K562 (cell line): Measurements from ENCODE around the gene BGLAP. TPM values are rescaled to one million over a fixed set of nuclear protein-coding genes. Genes with fewer than 3 reads are reported as not detected.

Experiments used
- ARID4B ChIP-seq: sonication (generic); formaldehyde crosslinking; IDR thresholded peaks from 2 replicates; pipeline ENCODE4 v1.8.0; 2022; ENCODE audit warnings: mild to moderate bottlenecking, missing genetic modification reagents
- CHCHD3 ChIP-seq: fragments of 250-450 bp; sonication (Bioruptor Pico); IDR thresholded peaks from 2 replicates; pipeline ENCODE4 v2.1.2; 2022; ENCODE audit warnings: mild to moderate bottlenecking
- FOXJ3 ChIP-seq: sonication (generic); formaldehyde crosslinking; IDR thresholded peaks from 2 replicates; pipeline ENCODE4 v1.4.0; 2020; ENCODE audit warnings: mild to moderate bottlenecking, missing genetic modification reagents
- ID3 ChIP-seq, 2 experiments: fragments of 250-450 bp in 1 of 2; fragments of 450-650 bp in 1 of 2; sonication (Bioruptor Pico) in 1 of 2; IDR thresholded peaks; 2 replicates each; pipeline versions ENCODE4 v1.6.1 to v1.8.0; 2016 to 2021; ENCODE audit warnings: mild to moderate bottlenecking in 2 of 2, moderate library complexity in 2 of 2, missing compliant biosample characterization in 1 of 2, missing genetic modification characterization in 1 of 2
- MIER1 ChIP-seq: fragments of 450-650 bp; IDR thresholded peaks from 2 replicates; pipeline ENCODE4 v1.6.1; 2016; ENCODE audit warnings: antibody characterized with exemption, mild to moderate bottlenecking, low read depth
- NBN ChIP-seq: fragments of 450-650 bp; IDR thresholded peaks from 2 replicates; pipeline ENCODE4 v1.6.1; 2016; ENCODE audit warnings: low read depth, mild to moderate bottlenecking
- NCOA1 ChIP-seq: fragments of 450-650 bp; IDR thresholded peaks from 2 replicates; pipeline ENCODE4 v1.6.1; 2016; ENCODE audit warnings: low read depth
- NFE2 ChIP-seq: IDR thresholded peaks from 2 replicates; pipeline ENCODE4 v1.6.1; 2014; ENCODE audit warnings: antibody characterized with exemption, low read depth
- NFE2L1 ChIP-seq: fragments of 450-650 bp; IDR thresholded peaks from 2 replicates; pipeline ENCODE4 v1.6.1; 2016; ENCODE audit warnings: missing genetic modification characterization, low read depth, mild to moderate bottlenecking, missing compliant biosample characterization, moderate library complexity, borderline replicate concordance
- RB1 ChIP-seq: fragments of 450-650 bp; IDR thresholded peaks from 2 replicates; pipeline ENCODE4 v1.6.1; 2017; ENCODE audit warnings: low read depth, mild to moderate bottlenecking
- SFPQ ChIP-seq: fragments of 200-400 bp; formaldehyde crosslinking; IDR thresholded peaks from 2 replicates; pipeline ENCODE4 v1.6.1; 2017; ENCODE audit warnings: mild to moderate bottlenecking, low read depth, low read length, moderate library complexity
- SLC30A9 ChIP-seq: fragments of 250-450 bp; sonication (Bioruptor Pico); IDR thresholded peaks from 2 replicates; pipeline ENCODE4 v1.8.0; 2022; ENCODE audit warnings: mild to moderate bottlenecking, moderate library complexity
- SPI1 ChIP-seq: IDR thresholded peaks from 2 replicates; pipeline ENCODE4 v1.6.1; 2011; ENCODE audit warnings: low read depth, low read length, control low read depth, borderline replicate concordance
- SRSF9 ChIP-seq: fragments of 200-400 bp; formaldehyde crosslinking; IDR thresholded peaks from 2 replicates; pipeline ENCODE4 v1.6.1; 2017; ENCODE audit warnings: low read depth, low read length, borderline replicate concordance
- TFAP4 ChIP-seq: sonication (generic); formaldehyde crosslinking; IDR thresholded peaks from 2 replicates; pipeline ENCODE4 v1.8.0; 2022; ENCODE audit warnings: missing genetic modification reagents, mild to moderate bottlenecking, moderate library complexity, borderline replicate concordance
- ZBTB7A ChIP-seq: IDR thresholded peaks from 2 replicates; pipeline ENCODE4 v1.6.1; 2011; ENCODE audit warnings: low read depth, mild to moderate bottlenecking, low read length, moderate library complexity, borderline replicate concordance; ENCODE audit not compliant: control insufficient read depth
- ZNF146 ChIP-seq: IDR thresholded peaks from one replicate; pipeline ENCODE4 v1.6.1; 2018; ENCODE audit warnings: missing compliant biosample characterization; ENCODE audit not compliant: unreplicated experiment
- ZNF174 ChIP-seq: fragments of 250-450 bp; sonication (Bioruptor Pico); IDR thresholded peaks from 2 replicates; pipeline ENCODE4 v1.4.0; 2020; ENCODE audit warnings: mild to moderate bottlenecking
- ZNF316 ChIP-seq: fragments of 450-650 bp; IDR thresholded peaks from 2 replicates; pipeline ENCODE4 v1.6.1; 2016
- ZNF324 ChIP-seq: fragments of 250-450 bp; sonication (Bioruptor Pico); IDR thresholded peaks from 2 replicates; pipeline ENCODE4 v1.4.0; 2020; ENCODE audit warnings: mild to moderate bottlenecking
- ZNF583 ChIP-seq: fragments of 250-450 bp; sonication (Bioruptor Pico); IDR thresholded peaks from 2 replicates; pipeline ENCODE4 v1.4.0; 2020
- ZNF644 ChIP-seq: fragments of 200-800 bp; sonication (Bioruptor generic); IDR thresholded peaks from 2 replicates; pipeline ENCODE4 v1.6.1; 2016; ENCODE audit warnings: low read depth, missing genetic modification characterization, missing compliant biosample characterization
- polyA plus RNA-seq, 8 experiments: library from polyadenylated mRNA; depleted of rRNA in 4 of 8; stranded (reverse) in 5 of 8; unstranded in 3 of 8; fragments of >200 nt; fragmentation: Nextera tagmentation in 2 of 8; fragmentation: Illumina TruSeq in 1 of 8; extraction: Ambion mirVana in 2 of 8; extraction: Trizol in 1 of 8; gene quantifications; 2 replicates each; pipeline versions ENCODE4 v1.2.1 to v1.2.3, GENCODE V29; 2011 to 2014; ENCODE audit warnings: inconsistent platforms in 1 of 8, missing spikeins in 1 of 8
- total RNA-seq, 7 experiments: library from RNA; depleted of rRNA in 6 of 7; stranded (reverse); fragments of >200 nt in 6 of 7; fragmentation: Illumina TruSeq in 2 of 7; extraction: Trizol in 2 of 7; gene quantifications; 2 replicates each; pipeline versions ENCODE4 v1.2.1 to v1.2.3, GENCODE V29; 2011 to 2021; ENCODE audit warnings: low replicate concordance in 1 of 7

BGLAP gene
- total and polyA plus RNA-seq, 9 of the 15 experiments (the other 6 are each of a cell fraction or from before 2014, with no cell fraction given): 0.15 to 1.4 (median 0.28) TPM; not detected in 3

- TF ChIP-seq SPI1 (no peak), TFAP4 (0 out of 2 replicates have a peak, but pooled peaks have one; percentile 16), SLC30A9 (CRISPR knock-in tag) (no peak), ZNF174 (CRISPR knock-in tag) (no peak), ZNF146 (CRISPR knock-in tag) (no peak), NFE2 (peak; percentile 94), SRSF9 (no peak), ID3 (CRISPR knock-in tag; IDR thresholded peaks at IDR 0.05) (no peak), ID3 (tag; IDR thresholded peaks at IDR 0.05) (no peak), FOXJ3 (CRISPR knock-in tag) (no peak), NCOA1 (no peak), RB1 (peak; percentile 53; the same call in 1 of the 2 replicates), ARID4B (CRISPR knock-in tag) (no peak), ZNF316 (peak; percentile 93), NBN (no peak), CHCHD3 (no peak), ZBTB7A (no peak), SFPQ (no peak), ZNF583 (CRISPR knock-in tag) (no peak), ZNF644 (tag) (no peak), NFE2L1 (peak; percentile 77), ZNF324 (CRISPR knock-in tag) (no peak), MIER1 (no peak)
Measured at GRCh38 chr1:156232201-156232894, 9.6 kb upstream of the BGLAP start (continued).
